A549 (cell line): ENCODE measurements around the gene SMOC1. TPM values are rescaled to one million over a fixed set of nuclear protein-coding genes. Genes with fewer than 3 reads are reported as not detected.

ENCODE experiments used
- ATAC-seq, 2 experiments: fragments of 200-7000 bp in 1 of 2; fragments of >200 bp in 1 of 2; cut with Nextera tagmentation in 1 of 2; cut with Tn5 transposase in 1 of 2; 3 replicates each; pipeline versions ENCODE4 v1.8.0 to v1.9.1; 2018 to 2020; ENCODE audit warnings: mild to moderate bottlenecking in 1 of 2, moderate library complexity in 1 of 2
- CTCF ChIA-PET: fragments of 300-600 bp; sonication (Branson Sonifier 250); formaldehyde crosslinking; extraction: SDS; loops from one replicate; lab custom pipeline; 2021; ENCODE audit warnings: antibody characterized with exemption, inconsistent platforms; lab: Yijun Ruan, JAX
- POLR2A ChIA-PET: fragments of 350-600 bp; formaldehyde crosslinking; extraction: SDS; loops from one replicate; lab custom pipeline; 2021; ENCODE audit warnings: antibody characterized with exemption, inconsistent platforms; lab: Yijun Ruan, JAX
- DNase-seq, 2 experiments: peaks; one replicate each; pipeline versions ENCODE4 v3.0.0 to v3.0.0-alpha.2; 2011 to 2016; ENCODE audit warnings: low read depth in 1 of 2, low spot score in 1 of 2
- FAIRE-seq: peaks from 2 replicates; lab custom pipeline; 2011; peaks lifted over from hg19 to GRCh38; lab: Jason Lieb, UNC
- H3K27ac ChIP-seq, 2 experiments: fragments of >200 bp; sonication (Bioruptor Twin); formaldehyde crosslinking; 3 replicates each; pipeline ENCODE4 v1.5.1; 2016 to 2017
- H3K4me1 ChIP-seq: fragments of >200 bp; sonication (Bioruptor Twin); formaldehyde crosslinking; 3 replicates; pipeline ENCODE4 v1.6.1; 2016
- H3K4me2 ChIP-seq: fragments of >200 bp; sonication (Bioruptor Twin); formaldehyde crosslinking; 3 replicates; pipeline ENCODE4 v1.6.1; 2016
- H3K4me3 ChIP-seq: fragments of >200 bp; sonication (Bioruptor Twin); formaldehyde crosslinking; 3 replicates; pipeline ENCODE4 v1.5.1; 2016
- H3K9me3 ChIP-seq: fragments of >200 bp; sonication (Bioruptor Twin); formaldehyde crosslinking; 3 replicates; pipeline ENCODE4 v1.6.1; 2016
- BHLHE40 ChIP-seq: IDR thresholded peaks from 2 replicates; pipeline ENCODE4 v1.6.1; 2012; ENCODE audit warnings: low read depth, low read length, inconsistent platforms
- CEBPB ChIP-seq, 2 experiments: fragments of >200 bp in 1 of 2; sonication (Bioruptor Twin) in 1 of 2; formaldehyde crosslinking in 1 of 2; IDR thresholded peaks; 2 replicates each; pipeline ENCODE4 v1.6.1; 2012 to 2016
- CHD4 ChIP-seq: fragments of 200-600 bp; sonication (generic); IDR thresholded peaks from 2 replicates; pipeline ENCODE4 v1.6.1; 2016; ENCODE audit warnings: antibody characterized with exemption, mild to moderate bottlenecking, borderline replicate concordance
- CTCF ChIP-seq: fragments of >200 bp; sonication (Bioruptor Twin); formaldehyde crosslinking; IDR thresholded peaks from 3 replicates; pipeline ENCODE4 v1.5.1; 2016
- EHMT2 ChIP-seq: fragments of 200-600 bp; sonication (generic); IDR thresholded peaks from 2 replicates; pipeline ENCODE4 v1.6.1; 2016; ENCODE audit warnings: antibody characterized with exemption, low read depth, mild to moderate bottlenecking, moderate library complexity
- ESRRA ChIP-seq: fragments of 150-350 bp; IDR thresholded peaks from 2 replicates; pipeline ENCODE4 v1.6.1; 2014; ENCODE audit warnings: mild to moderate bottlenecking, low read length, borderline replicate concordance
- FOXS1 ChIP-seq: fragments of 250-450 bp; sonication (Bioruptor Pico); IDR thresholded peaks from 2 replicates; pipeline ENCODE4 v1.5.0; 2020; ENCODE audit warnings: mild to moderate bottlenecking, moderate library complexity
- HOXB13 ChIP-seq: fragments of 250-450 bp; sonication (Bioruptor Pico); IDR thresholded peaks from 2 replicates; pipeline ENCODE4 v1.5.0; 2020; ENCODE audit warnings: low read depth, mild to moderate bottlenecking, moderate library complexity
- JUNB ChIP-seq: fragments of >200 bp; sonication (Bioruptor Twin); formaldehyde crosslinking; IDR thresholded peaks from 2 replicates; pipeline ENCODE4 v1.6.1; 2016
- MAX ChIP-seq: IDR thresholded peaks from 2 replicates; pipeline ENCODE4 v1.6.1; 2012
- MAZ ChIP-seq: fragments of 150-350 bp; IDR thresholded peaks from 2 replicates; pipeline ENCODE4 v1.6.1; 2014; ENCODE audit warnings: antibody characterized with exemption, low read depth, low read length, borderline replicate concordance
- NR3C1 ChIP-seq: fragments of >200 bp; sonication (Bioruptor Twin); formaldehyde crosslinking; IDR thresholded peaks from 3 replicates; pipeline ENCODE4 v1.6.1; 2017
- PBX3 ChIP-seq: IDR thresholded peaks from 2 replicates; pipeline ENCODE4 v1.6.1; 2012
- RAD21 ChIP-seq, 2 experiments: fragments of >200 bp in 1 of 2; sonication (Bioruptor Twin) in 1 of 2; formaldehyde crosslinking in 1 of 2; IDR thresholded peaks in 1 of 2; conservative IDR thresholded peaks in 1 of 2; 2 replicates in 1 of 2; 3 replicates in 1 of 2; pipeline ENCODE4 v1.6.1; 2012 to 2018; ENCODE audit warnings: inconsistent platforms in 1 of 2
- RCOR1 ChIP-seq: fragments of 150-350 bp; IDR thresholded peaks from 2 replicates; pipeline ENCODE4 v1.6.1; 2014; ENCODE audit warnings: antibody characterized with exemption, low read length, low read depth
- RFX5 ChIP-seq: fragments of 450-650 bp; IDR thresholded peaks from 2 replicates; pipeline ENCODE4 v1.7.1; 2014; ENCODE audit warnings: antibody characterized with exemption, mild to moderate bottlenecking, moderate library complexity
- SMC3 ChIP-seq: fragments of >200 bp; sonication (Bioruptor Twin); formaldehyde crosslinking; IDR thresholded peaks from 3 replicates; pipeline ENCODE4 v1.6.1; 2018; ENCODE audit warnings: inconsistent platforms
- SREBF2 ChIP-seq: fragments of 450-650 bp; IDR thresholded peaks from 2 replicates; pipeline ENCODE4 v1.6.1; 2014; ENCODE audit warnings: mild to moderate bottlenecking, moderate library complexity
- ZFP36 ChIP-seq: fragments of 450-650 bp; IDR thresholded peaks from 2 replicates; pipeline ENCODE4 v1.6.1; 2014; ENCODE audit warnings: borderline replicate concordance; ENCODE audit not compliant: partially characterized antibody
- ZNF302 ChIP-seq: fragments of 250-450 bp; sonication (Bioruptor Pico); IDR thresholded peaks from 2 replicates; pipeline ENCODE4 v1.9.0; 2021; ENCODE audit warnings: inconsistent platforms, mild to moderate bottlenecking, moderate library complexity
- WGBS: methylation state at CpG from one replicate; pipeline ENCODE4 v1.1.6; 2017; ENCODE audit errors: missing lambda C conversion rate; 5-methylcytosine and 5-hydroxymethylcytosine counted together
- polyA plus RNA-seq, 4 experiments: library from polyadenylated mRNA; depleted of rRNA in 3 of 4; stranded (reverse); fragments of >200 nt; fragmentation: RNase III in 1 of 4; extraction: RNeasy Plus Mini Kit Qiagen cat#74134 plus additional on column Dnase treatment in 1 of 4; gene quantifications; 2 replicates in 3 of 4; 3 replicates in 1 of 4; pipeline ENCODE4 v1.2.3, GENCODE V29; 2011 to 2017

SMOC1 gene
- polyA plus RNA-seq, 2 of the 4 experiments (the other 2 are of a cell fraction) = 12.2 to 18.4 TPM

DNA sequence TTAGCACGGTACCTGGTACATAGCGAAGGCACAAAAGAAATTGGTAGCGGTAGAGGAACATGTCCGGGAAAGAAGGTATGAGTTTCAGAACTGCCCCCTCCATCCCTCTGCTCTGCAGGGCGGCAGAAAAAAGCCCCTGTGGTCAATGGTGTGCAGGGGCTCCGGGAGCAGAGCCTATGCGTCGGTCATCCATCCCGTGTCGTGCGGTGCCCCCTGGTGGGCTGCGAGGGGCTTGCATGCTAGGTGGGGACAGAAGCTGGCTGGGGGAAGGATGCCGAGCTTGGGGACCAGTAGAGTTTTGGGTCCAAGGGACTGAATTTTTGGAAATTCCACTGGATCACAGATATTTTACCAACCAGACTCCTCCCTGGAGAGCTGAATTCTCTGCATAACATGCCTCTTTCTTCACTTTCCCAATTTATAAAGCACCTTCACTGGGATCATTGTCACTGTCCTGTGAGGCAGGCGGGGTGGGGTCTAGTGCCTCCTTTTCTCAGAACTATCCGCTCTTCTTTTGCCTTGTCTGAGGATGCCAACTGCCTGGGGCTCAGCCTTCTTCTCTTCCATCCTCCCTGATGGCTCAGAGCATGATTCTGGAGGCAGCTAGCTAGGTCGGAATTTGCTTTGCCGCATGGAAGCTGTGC is 148.7 kb downstream of the SMOC1 start:
- no peak overlapping the region for H3K4me3 ChIP-seq
- POLR2A ChIA-PET = interaction anchor here (1.1 kb wide), 2 partner anchors 209 to 261 kb away, joined by 3 to 5 read pairs; partner anchors contain the start of gene SRSF5
- FAIRE-seq (no peak), DNase-seq (peak; percentile 55 to 81), ATAC-seq (peak; percentile 78 to 92)
- no peaks in the 10 kb centered on the region for H3K9me3 ChIP-seq
- H3K27ac ChIP-seq = peak overlapping the region; percentile 58 to 75
- 35% methylated on average over 17 of the region's 17 CpGs for WGBS
- peaks cover 18% of the 10 kb centered on the region for H3K4me1 ChIP-seq
- no peak overlapping the region for H3K4me2 ChIP-seq
- CTCF ChIA-PET = interaction anchor here (0.5 to 5.0 kb wide), 60 partner anchors 9 to 541 kb away, joined by 3 to 199 read pairs (median 4); partner anchors contain the start of gene SMOC1
- TF ChIP-seq ZNF302 (CRISPR knock-in tag) (no peak), SMC3 (peak; percentile 97), CTCF (peak; percentile 78), RAD21 (conservative IDR thresholded peaks at IDR 0.05 in 1 of 2, IDR thresholded peaks at IDR 0.05 in 1 of 2) (peak; percentile 96 to 97), CHD4 (no peak)

GRCh38 chr14:70029296-70030132 is 150.3 kb downstream of the SMOC1 start:
- FAIRE-seq (no peak), ATAC-seq (no peak), DNase-seq (no peak)
- H3K4me3 ChIP-seq = no peak overlapping the region
- WGBS = 69% methylated on average over 6 of the region's 6 CpGs
- H3K9me3 ChIP-seq = no peaks in the 10 kb centered on the region
- TF ChIP-seq NR3C1 = no peak
- no peak for TF ChIP-seq ZFP36
- TF ChIP-seq SREBF2 = no peak
- no peak for TF ChIP-seq ESRRA
- no peak for TF ChIP-seq JUNB
- TF ChIP-seq FOXS1 = no peak
- TF ChIP-seq MAX = no peak
- TF ChIP-seq CEBPB (IDR thresholded peaks at IDR 0.05) = no peak
- no peak for TF ChIP-seq HOXB13 (CRISPR knock-in tag)
- no peak for TF ChIP-seq BHLHE40
- H3K4me1 ChIP-seq = peaks cover 24% of the 10 kb centered on the region
- ChIA-PET CTCF (interaction anchor here (0.5 to 5.0 kb wide), 13 partner anchors 13 to 298 kb away, joined by 3 to 199 read pairs (median 13); partner anchors contain the start of gene SMOC1), POLR2A (no interaction called here)
- H3K4me2 ChIP-seq = no peak overlapping the region
- peak overlapping the region; percentile 58 to 75; a peak in 3 of 6 replicates for H3K27ac ChIP-seq

DNA sequence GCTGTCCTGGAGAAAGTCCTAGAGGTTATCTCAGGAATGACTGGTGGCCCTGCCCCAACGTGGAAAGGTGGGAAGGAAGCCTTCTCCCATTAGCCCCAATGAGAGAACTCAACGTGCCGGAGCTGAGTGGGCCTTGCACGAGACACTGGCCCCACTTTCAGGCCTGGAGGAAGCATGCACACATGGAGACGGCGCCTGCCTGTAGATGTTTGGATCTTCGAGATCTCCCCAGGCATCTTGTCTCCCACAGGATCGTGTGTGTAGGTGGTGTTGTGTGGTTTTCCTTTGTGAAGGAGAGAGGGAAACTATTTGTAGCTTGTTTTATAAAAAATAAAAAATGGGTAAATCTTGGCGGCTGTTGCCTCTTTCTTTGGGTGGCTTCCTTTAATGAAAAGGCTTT is 152.8 kb downstream of the SMOC1 start:
- no peak for FAIRE-seq
- POLR2A ChIA-PET = no interaction called here
- WGBS = 75% methylated on average over 7 of the region's 9 CpGs

More for the DNA sequence above, 152.8 kb downstream of the SMOC1 start:
- Histone ChIP-seq H3K4me3 (no peak overlapping the region), H3K4me2 (peak overlapping the region; percentile 44), H3K4me1 (peaks cover 24% of the 10 kb centered on the region), H3K27ac (peak overlapping the region; percentile 64 to 68), H3K9me3 (no peaks in the 10 kb centered on the region)
- TF ChIP-seq RFX5 (no peak), EHMT2 (no peak), PBX3 (no peak), MAZ (no peak), RCOR1 (no peak)
- no peak for ATAC-seq
- DNase-seq = no peak
- CTCF ChIA-PET = interaction anchor here (1.0 to 5.2 kb wide), 9 partner anchors 9 to 285 kb away, joined by 3 to 41 read pairs (median 4); no protein-coding TSS in a partner anchor
